Activated naive CD4-positive, alpha-beta T cell treated with anti-CD3 and anti-CD28 coated beads, Interleukin-2, amount 10 ng/mL, durations not matched to agents 7 days and 5 days (primary cell): ENCODE data around the gene SESN1.

Source experiments
- CTCF ChIA-PET: fragments of 350-600 bp; sonication (Branson Sonifier 250); formaldehyde crosslinking; loops from one replicate; lab custom pipeline; 2021; ENCODE audit warnings: antibody characterized with exemption; lab: Charles Lee
- DNase-seq: peaks from one replicate; pipeline ENCODE4 v3.0.0-alpha.2; 2020
- H3K27ac Mint-ChIP-seq: one replicate; pipeline ENCODE4 v1.8.0; 2021; ENCODE audit warnings: mild to moderate bottlenecking, moderate library complexity, mixed read lengths
- H3K27me3 Mint-ChIP-seq: one replicate; pipeline ENCODE4 v1.8.0; 2021; ENCODE audit warnings: mild to moderate bottlenecking, mixed read lengths
- H3K36me3 Mint-ChIP-seq: one replicate; pipeline ENCODE4 v1.8.0; 2021; ENCODE audit warnings: mixed read lengths
- H3K4me1 Mint-ChIP-seq: one replicate; pipeline ENCODE4 v1.8.0; 2021; ENCODE audit warnings: mixed read lengths
- H3K4me3 Mint-ChIP-seq: one replicate; pipeline ENCODE4 v1.8.0; 2021; ENCODE audit warnings: mild to moderate bottlenecking, moderate library complexity, mixed read lengths
- H3K9me3 Mint-ChIP-seq: one replicate; pipeline ENCODE4 v1.8.0; 2021; ENCODE audit warnings: mixed read lengths

Gene SESN1

GRCh38 chr6:109062767-109063352 lies 31.8 kb downstream of the SESN1 start:
- Mint-ChIP-seq H3K27ac (no peak overlapping the region), H3K4me1 (peaks cover 26% of the 10 kb centered on the region), H3K27me3 (no peaks in the 10 kb centered on the region), H3K4me3 (no peak overlapping the region), H3K36me3 (peaks cover 3% of the 10 kb centered on the region), H3K9me3 (no peaks in the 10 kb centered on the region)
- CTCF ChIA-PET, result interaction anchor here (1.3 kb wide), 1 partner anchor 10 kb away, joined by 5 read pairs; no protein-coding TSS in a partner anchor
- DNase-seq, result no peak

GRCh38 chr6:109062216-109062615 lies 32.4 kb downstream of the SESN1 start:
- Mint-ChIP-seq H3K27ac (no peak overlapping the region), H3K36me3 (peaks cover 3% of the 10 kb centered on the region), H3K27me3 (no peaks in the 10 kb centered on the region), H3K4me1 (peaks cover 26% of the 10 kb centered on the region), H3K9me3 (no peaks in the 10 kb centered on the region), H3K4me3 (no peak overlapping the region)
- CTCF ChIA-PET, result interaction anchor here (1.3 kb wide), 1 partner anchor 11 kb away, joined by 5 read pairs; no protein-coding TSS in a partner anchor
- DNase-seq, result no peak

DNA sequence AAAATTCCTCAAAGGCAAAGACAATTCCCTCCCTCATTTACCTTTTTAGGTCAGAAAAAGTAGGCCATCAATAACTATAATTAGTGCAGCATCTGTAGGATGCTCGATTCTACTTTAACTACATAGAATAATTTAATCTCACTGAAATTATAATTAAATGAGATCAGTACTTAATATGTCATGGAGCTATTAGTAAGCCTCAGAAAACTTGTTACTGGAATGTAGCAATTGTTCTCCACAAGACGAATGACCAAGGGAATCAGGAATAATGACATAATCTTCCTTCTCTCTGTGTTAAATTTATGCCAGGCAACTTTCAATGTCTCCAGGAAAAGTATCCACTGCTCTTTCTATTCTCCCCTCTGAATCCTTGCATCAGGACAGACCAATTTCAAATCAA lies 34.1 kb downstream of the SESN1 start:
- Mint-ChIP-seq H3K9me3 (no peaks in the 10 kb centered on the region), H3K27me3 (no peaks in the 10 kb centered on the region), H3K4me3 (no peak overlapping the region), H3K36me3 (peaks cover 3% of the 10 kb centered on the region), H3K27ac (no peak overlapping the region), H3K4me1 (peaks cover 26% of the 10 kb centered on the region)
- DNase-seq, result no peak
- CTCF ChIA-PET, result no interaction called here

DNA sequence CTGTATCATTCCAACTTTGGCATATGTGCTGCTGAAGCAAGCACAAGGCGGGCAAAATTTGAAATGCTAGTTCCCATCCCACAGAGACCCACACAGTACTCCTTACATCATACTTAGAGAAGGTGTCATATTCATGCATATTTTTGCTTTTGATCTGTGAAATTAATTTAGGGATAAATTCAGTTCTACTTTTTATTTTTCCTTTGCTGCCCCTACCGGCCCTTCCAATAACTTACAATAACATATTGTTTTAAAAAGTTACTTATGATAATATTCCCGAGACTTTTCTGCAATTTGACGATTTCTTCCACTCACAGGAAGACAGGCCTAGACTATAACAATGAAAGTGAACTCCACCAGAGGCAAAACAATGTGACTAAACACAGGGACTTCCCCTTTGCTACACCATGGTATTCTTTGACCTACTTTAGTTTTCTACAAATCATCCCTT lies 35.0 kb downstream of the SESN1 start:
- Mint-ChIP-seq H3K9me3 (no peaks in the 10 kb centered on the region), H3K36me3 (peaks cover 3% of the 10 kb centered on the region), H3K4me3 (no peak overlapping the region), H3K27me3 (no peaks in the 10 kb centered on the region), H3K4me1 (peaks cover 26% of the 10 kb centered on the region), H3K27ac (no peak overlapping the region)
- no peak for DNase-seq
- CTCF ChIA-PET, result no interaction called here

DNA sequence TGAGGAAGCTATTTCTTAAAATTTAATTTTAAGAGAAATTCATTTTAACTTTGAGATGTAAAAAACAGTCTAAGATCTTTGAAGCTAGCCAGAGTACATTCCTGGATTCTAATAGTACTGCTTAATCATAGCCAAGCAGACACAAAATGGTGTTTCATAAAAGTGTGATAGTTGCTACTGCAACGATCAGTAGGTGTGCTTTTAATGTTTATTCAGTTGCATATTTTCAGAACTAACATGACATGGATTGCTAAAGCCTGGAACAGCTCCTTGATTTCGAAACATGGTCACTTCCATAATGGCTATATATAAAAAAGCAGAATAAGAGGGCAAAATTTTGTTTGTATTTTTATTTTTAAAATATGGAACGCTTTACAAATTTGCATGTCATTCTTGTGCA lies 35.5 kb downstream of the SESN1 start:
- no peak for DNase-seq
- Mint-ChIP-seq H3K4me3 (no peak overlapping the region), H3K4me1 (peaks cover 25% of the 10 kb centered on the region), H3K9me3 (no peaks in the 10 kb centered on the region), H3K27me3 (no peaks in the 10 kb centered on the region), H3K36me3 (peaks cover 3% of the 10 kb centered on the region), H3K27ac (no peak overlapping the region)
- CTCF ChIA-PET, result interaction anchor here (0.6 to 0.8 kb wide), 2 partner anchors 14 to 341 kb away, joined by 3 read pairs; no protein-coding TSS in a partner anchor

DNA sequence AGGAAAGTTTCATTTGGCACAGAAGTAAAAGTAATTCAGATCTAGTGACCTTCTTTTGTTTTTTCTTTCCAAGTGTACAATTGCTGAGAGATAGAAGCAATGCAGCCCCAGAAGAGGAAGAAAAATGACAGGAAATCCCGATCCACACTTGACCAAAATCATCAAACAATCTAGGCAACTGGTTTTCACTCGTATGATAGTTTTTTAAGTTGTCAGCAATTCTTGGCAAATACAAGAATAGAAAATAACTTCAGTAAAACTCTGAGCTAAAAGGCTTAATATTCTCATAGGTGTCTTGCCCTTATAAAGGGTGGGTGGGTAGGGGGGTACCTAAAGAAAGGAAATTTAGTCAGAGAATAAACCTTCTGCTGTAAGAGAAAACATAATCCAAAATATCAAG lies 36.0 kb downstream of the SESN1 start:
- H3K27ac Mint-ChIP-seq, result no peak overlapping the region
- no peaks in the 10 kb centered on the region for H3K27me3 Mint-ChIP-seq
- no peaks in the 10 kb centered on the region for H3K9me3 Mint-ChIP-seq
- CTCF ChIA-PET, result interaction anchor here (0.6 to 0.8 kb wide), 2 partner anchors 15 to 341 kb away, joined by 3 read pairs; no protein-coding TSS in a partner anchor
- no peak for DNase-seq
- H3K36me3 Mint-ChIP-seq, result peaks cover 3% of the 10 kb centered on the region
- no peak overlapping the region for H3K4me3 Mint-ChIP-seq
- peaks cover 24% of the 10 kb centered on the region for H3K4me1 Mint-ChIP-seq

- Mint-ChIP-seq H3K4me1 (peaks cover 16% of the 10 kb centered on the region), H3K27ac (no peak overlapping the region), H3K4me3 (no peak overlapping the region), H3K27me3 (no peaks in the 10 kb centered on the region), H3K9me3 (no peaks in the 10 kb centered on the region), H3K36me3 (peaks cover 3% of the 10 kb centered on the region)
- no peak for DNase-seq
- CTCF ChIA-PET, result no interaction called here
These were observed 38.0 kb downstream of the SESN1 start for GRCh38 chr6:109056661-109057060.

DNA sequence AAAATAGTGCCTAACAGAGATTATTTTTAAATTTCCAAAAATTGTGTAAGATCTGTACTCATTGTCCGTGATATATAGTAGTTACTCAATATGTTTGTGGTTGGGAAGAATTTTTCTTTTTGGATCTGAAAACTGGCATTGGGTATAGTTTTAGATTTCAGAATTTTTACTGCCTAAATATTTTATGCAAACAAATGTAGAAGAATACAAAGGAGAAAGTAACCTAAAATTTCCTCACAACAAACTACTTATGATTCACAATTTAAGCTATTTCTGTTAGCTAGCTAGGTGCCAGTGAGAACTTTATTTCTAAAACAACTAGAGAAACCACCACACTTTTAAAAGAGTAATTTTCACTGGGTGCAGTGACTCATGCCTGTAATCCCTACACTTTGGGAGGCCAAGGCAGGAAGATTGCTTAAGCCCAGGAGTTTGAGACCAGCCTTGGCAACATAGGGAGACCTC lies 38.8 kb downstream of the SESN1 start:
- Mint-ChIP-seq H3K9me3 (no peaks in the 10 kb centered on the region), H3K4me1 (peaks cover 16% of the 10 kb centered on the region), H3K36me3 (peaks cover 3% of the 10 kb centered on the region), H3K4me3 (no peak overlapping the region), H3K27me3 (no peaks in the 10 kb centered on the region), H3K27ac (no peak overlapping the region)
- CTCF ChIA-PET, result interaction anchor here (0.7 kb wide), 1 partner anchor 163 kb away, joined by 3 read pairs; no protein-coding TSS in a partner anchor
- DNase-seq, result no peak

- CTCF ChIA-PET, result no interaction called here
- Mint-ChIP-seq H3K27me3 (no peaks in the 10 kb centered on the region), H3K4me3 (no peak overlapping the region), H3K27ac (no peak overlapping the region), H3K9me3 (no peaks in the 10 kb centered on the region), H3K36me3 (no peaks in the 10 kb centered on the region), H3K4me1 (peaks cover under 1% of the 10 kb centered on the region)
- DNase-seq, result no peak
These were observed 41.3 kb downstream of the SESN1 start for GRCh38 chr6:109053336-109053735.

GRCh38 chr6:109052852-109053251 lies 41.8 kb downstream of the SESN1 start:
- H3K27me3 Mint-ChIP-seq, result no peaks in the 10 kb centered on the region
- H3K36me3 Mint-ChIP-seq, result no peaks in the 10 kb centered on the region
- CTCF ChIA-PET, result no interaction called here
- no peaks in the 10 kb centered on the region for H3K4me1 Mint-ChIP-seq
- no peaks in the 10 kb centered on the region for H3K9me3 Mint-ChIP-seq
- H3K27ac Mint-ChIP-seq, result no peak overlapping the region
- no peak for DNase-seq
- no peak overlapping the region for H3K4me3 Mint-ChIP-seq

- CTCF ChIA-PET, result no interaction called here
- no peak for DNase-seq
- no peak overlapping the region for H3K27ac Mint-ChIP-seq
- no peak overlapping the region for H3K4me3 Mint-ChIP-seq
- no peaks in the 10 kb centered on the region for H3K27me3 Mint-ChIP-seq
- no peaks in the 10 kb centered on the region for H3K36me3 Mint-ChIP-seq
- H3K9me3 Mint-ChIP-seq, result no peaks in the 10 kb centered on the region
- H3K4me1 Mint-ChIP-seq, result no peaks in the 10 kb centered on the region
These were observed 42.5 kb downstream of the SESN1 start for GRCh38 chr6:109052018-109052651.

- Mint-ChIP-seq H3K4me3 (no peak overlapping the region), H3K9me3 (no peaks in the 10 kb centered on the region), H3K36me3 (no peaks in the 10 kb centered on the region), H3K27me3 (no peaks in the 10 kb centered on the region), H3K4me1 (no peaks in the 10 kb centered on the region), H3K27ac (no peak overlapping the region)
- CTCF ChIA-PET, result interaction anchor here (0.5 to 0.9 kb wide), 2 partner anchors 38 to 66 kb away, joined by 3 read pairs; no protein-coding TSS in a partner anchor
- no peak for DNase-seq
These were observed 43.2 kb downstream of the SESN1 start for GRCh38 chr6:109051301-109052017.

- no peak overlapping the region for H3K4me3 Mint-ChIP-seq
- no peaks in the 10 kb centered on the region for H3K9me3 Mint-ChIP-seq
- no peak overlapping the region for H3K27ac Mint-ChIP-seq
- no peaks in the 10 kb centered on the region for H3K27me3 Mint-ChIP-seq
- no peaks in the 10 kb centered on the region for H3K4me1 Mint-ChIP-seq
- CTCF ChIA-PET, result interaction anchor here (0.5 to 1.8 kb wide), 3 partner anchors 37 to 136 kb away, joined by 3 to 7 read pairs (median 3); no protein-coding TSS in a partner anchor
- H3K36me3 Mint-ChIP-seq, result no peaks in the 10 kb centered on the region
- DNase-seq, result no peak
These were observed 44.1 kb downstream of the SESN1 start for GRCh38 chr6:109050447-109051102.

- Mint-ChIP-seq H3K27ac (no peak overlapping the region), H3K4me3 (no peak overlapping the region), H3K27me3 (no peaks in the 10 kb centered on the region), H3K4me1 (no peaks in the 10 kb centered on the region), H3K36me3 (no peaks in the 10 kb centered on the region), H3K9me3 (no peaks in the 10 kb centered on the region)
- CTCF ChIA-PET, result interaction anchor here (0.7 to 1.8 kb wide), 2 partner anchors 136 to 395 kb away, joined by 3 to 7 read pairs; no protein-coding TSS in a partner anchor
- no peak for DNase-seq
These were observed 44.6 kb downstream of the SESN1 start for GRCh38 chr6:109050012-109050411.
